Spleen (tissue), 11 donors: Measurements from ENCODE around the gene MYO7A. TPM values are rescaled to one million over a fixed set of nuclear protein-coding genes. Genes with fewer than 3 reads are reported as not detected.

Source experiments
- DNase-seq: peaks from one replicate; pipeline ENCODE4 v3.0.0-alpha.2; 2020
- H3K27ac ChIP-seq, 8 donors: fragments of 200-600 bp; sonication (generic) in 7 of 8; 1 replicate in 4 of 8; 2 replicates in 4 of 8; pipeline versions ENCODE4 v1.5.0 to v1.8.0; 2016 to 2021; ENCODE audit warnings: inconsistent platforms in 4 of 8, mild to moderate bottlenecking in 4 of 8, moderate library complexity in 1 of 8
- H3K27me3 ChIP-seq, 7 donors: fragments of 200-600 bp; sonication (generic) in 6 of 7; replicated peaks in 1 of 7; 1 replicate in 4 of 7; 2 replicates in 3 of 7; pipeline versions ENCODE4 v1.5.0 to v1.8.0; 2016 to 2021; ENCODE audit warnings: inconsistent platforms in 3 of 7, mild to moderate bottlenecking in 1 of 7
- H3K36me3 ChIP-seq, 6 donors: fragments of 200-600 bp; sonication (generic) in 5 of 6; 1 replicate in 4 of 6; 2 replicates in 2 of 6; pipeline versions ENCODE4 v1.5.0 to v1.8.0; 2016 to 2021; ENCODE audit warnings: inconsistent platforms in 2 of 6
- H3K4me1 ChIP-seq, 6 donors: fragments of 200-600 bp; sonication (generic) in 5 of 6; 1 replicate in 3 of 6; 2 replicates in 3 of 6; pipeline versions ENCODE4 v1.5.0 to v1.8.0; 2016 to 2021; ENCODE audit warnings: inconsistent platforms in 3 of 6
- H3K4me3 ChIP-seq, 8 donors: fragments of 200-600 bp; sonication (generic) in 7 of 8; 1 replicate in 4 of 8; 2 replicates in 4 of 8; pipeline versions ENCODE4 v1.5.0 to v1.8.0; 2016 to 2021; ENCODE audit warnings: inconsistent platforms in 4 of 8, mild to moderate bottlenecking in 4 of 8, moderate library complexity in 2 of 8
- H3K9me3 ChIP-seq, 8 donors: fragments of 200-600 bp; sonication (generic) in 7 of 8; 1 replicate in 4 of 8; 2 replicates in 4 of 8; pipeline versions ENCODE4 v1.5.0 to v1.8.0; 2016 to 2021; ENCODE audit warnings: inconsistent platforms in 4 of 8
- CTCF ChIP-seq, 11 experiments: fragments of 200-600 bp in 7 of 11; fragments of 450-650 bp in 4 of 11; sonication (generic) in 4 of 11; IDR thresholded peaks in 8 of 11; conservative IDR thresholded peaks in 3 of 11; 1 replicate in 7 of 11; 2 replicates in 4 of 11; pipeline versions ENCODE4 v1.4.0 to v1.8.0; 2016 to 2021; ENCODE audit warnings: antibody characterized with exemption in 11 of 11, inconsistent platforms in 4 of 11, mild to moderate bottlenecking in 1 of 11
- POLR2A ChIP-seq, 3 donors: fragments of 450-650 bp; IDR thresholded peaks; one replicate each; pipeline ENCODE4 v1.5.1; 2017; ENCODE audit warnings: antibody characterized with exemption in 3 of 3, mild to moderate bottlenecking in 1 of 3
- POLR2AphosphoS5 ChIP-seq, 3 donors: sonication (generic); formaldehyde crosslinking; IDR thresholded peaks; one replicate each; pipeline ENCODE4 v1.5.1; 2017; ENCODE audit warnings: antibody characterized with exemption in 3 of 3
- WGBS, 5 donors: extraction: QIAGEN DNeasy Blood & Tissue Kit in 3 of 5; methylation state at CpG; one replicate each; pipeline versions ENCODE4 v1.1.5 to v1.1.7; 2013 to 2018; 5-methylcytosine and 5-hydroxymethylcytosine counted together
- intact Hi-C: fragments of 100-400 bp; cut with DNase I; formaldehyde crosslinking; loops from one replicate; pipeline ENCODE4 v1.15.0; 2023; ENCODE audit warnings: low total_unique reads
- polyA plus RNA-seq, 3 donors: library from polyadenylated mRNA; stranded (reverse); fragments of 200-250 nt; gene quantifications; one replicate each; pipeline ENCODE4 v1.2.1, GENCODE V29; 2013
- total RNA-seq, 7 donors: library from RNA; depleted of rRNA in 3 of 7; stranded (reverse); fragments of >200 nt in 3 of 7; fragmentation: NEBNext Ultra II Directional in 4 of 7; extraction: Animal tissue kit (Norgen Biotek cat#: 25700) in 4 of 7; gene quantifications; one replicate each; pipeline versions ENCODE4 v1.1.0 to v1.2.1, GENCODE V29; 2016 to 2021
- donor health status: healthy with polysubstance abuse.
- donor health status: DM: no; HTN: no; CAD: no; lungs with moderate emphysema.
- donor health status: DM: no; HTN: no; CAD: no.
- donor health status: Bipolar disorder and iron deficiency.
- donor health status: healthy.
- donor health status: DM: no; HTN: no; CAD: no.
- donor health status: DM: yes; HTN: yes; CAD: no.

Gene MYO7A
- total and polyA plus RNA-seq, 10 donors = 3.5 to 147 (median 33.0) TPM

GRCh38 chr11:77223797-77224196, 95.8 kb downstream of the MYO7A start:
- DNase-seq = no peak
- peaks cover 0 to 6% (median 0%) of the 10 kb centered on the region in 7 donors for H3K27me3 ChIP-seq
- WGBS, 5 donors = 72 to 86% (median 81%) methylated on average over 6 to 9 of the region's 9 CpGs
- no peak overlapping the region for H3K27ac ChIP-seq
- no peaks in the 10 kb centered on the region for H3K4me1 ChIP-seq
- H3K36me3 ChIP-seq = peaks cover 0 to 14% (median 0%) of the 10 kb centered on the region in 6 donors
- H3K4me3 ChIP-seq = no peak overlapping the region
- TF ChIP-seq POLR2AphosphoS5 (IDR thresholded peaks at IDR 0.05) (no peak), POLR2A (IDR thresholded peaks at IDR 0.05) (no peak), CTCF (IDR thresholded peaks at IDR 0.05 in 8 of 11, conservative IDR thresholded peaks at IDR 0.05 in 3 of 11) (no peak)
- H3K9me3 ChIP-seq = peaks cover 0 to 6% (median 0%) of the 10 kb centered on the region in 8 donors
- intact Hi-C loops = no loop called here

GRCh38 chr11:77230878-77231605, 103.0 kb downstream of the MYO7A start:
- intact Hi-C loops = no loop called here

GRCh38 chr11:77231800-77232199, 103.8 kb downstream of the MYO7A start:
- Histone ChIP-seq H3K4me1 (no peaks in the 10 kb centered on the region), H3K36me3 (no peaks in the 10 kb centered on the region), H3K4me3 (no peak overlapping the region), H3K27ac (no peak overlapping the region), H3K27me3 (no peaks in the 10 kb centered on the region), H3K9me3 (no peaks in the 10 kb centered on the region)
- intact Hi-C loops = no loop called here
- 63 to 90% (median 85%) methylated on average over 1 of the region's 1 CpG for WGBS, 5 donors
- TF ChIP-seq POLR2AphosphoS5 (IDR thresholded peaks at IDR 0.05) = no peak
- no peak for TF ChIP-seq CTCF (IDR thresholded peaks at IDR 0.05 in 8 of 11, conservative IDR thresholded peaks at IDR 0.05 in 3 of 11)
- TF ChIP-seq POLR2A (IDR thresholded peaks at IDR 0.05) = no peak
- no peak for DNase-seq

More at GRCh38 chr11:77230878-77231605, 103.0 kb downstream of the MYO7A start:
- H3K27me3 ChIP-seq = no peaks in the 10 kb centered on the region
- H3K36me3 ChIP-seq = no peaks in the 10 kb centered on the region
- no peaks in the 10 kb centered on the region for H3K4me1 ChIP-seq
- no peak overlapping the region for H3K27ac ChIP-seq
- H3K9me3 ChIP-seq = peaks cover 0 to 4% (median 0%) of the 10 kb centered on the region in 8 donors
- 86 to 98% (median 93%) methylated on average over 5 of the region's 5 CpGs for WGBS, 5 donors
- H3K4me3 ChIP-seq = no peak overlapping the region
- DNase-seq = no peak
- TF ChIP-seq CTCF (IDR thresholded peaks at IDR 0.05 in 8 of 11, conservative IDR thresholded peaks at IDR 0.05 in 3 of 11) = no peak
- TF ChIP-seq POLR2A (IDR thresholded peaks at IDR 0.05) = no peak
- no peak for TF ChIP-seq POLR2AphosphoS5 (IDR thresholded peaks at IDR 0.05)

GRCh38 chr11:77232242-77232641, 104.2 kb downstream of the MYO7A start:
- Histone ChIP-seq H3K4me1 (no peaks in the 10 kb centered on the region), H3K9me3 (no peaks in the 10 kb centered on the region), H3K27ac (no peak overlapping the region), H3K36me3 (no peaks in the 10 kb centered on the region), H3K27me3 (no peaks in the 10 kb centered on the region), H3K4me3 (no peak overlapping the region)
- no peak for DNase-seq
- intact Hi-C loops = no loop called here
- WGBS, 5 donors = 89 to 95% (median 91%) methylated on average over 4 of the region's 4 CpGs
- TF ChIP-seq POLR2AphosphoS5 (IDR thresholded peaks at IDR 0.05) = no peak
- TF ChIP-seq POLR2A (IDR thresholded peaks at IDR 0.05) = no peak
- no peak for TF ChIP-seq CTCF (IDR thresholded peaks at IDR 0.05 in 8 of 11, conservative IDR thresholded peaks at IDR 0.05 in 3 of 11)
